ENCODE data around the gene ZNF384. TPM values are rescaled to one million over a fixed set of nuclear protein-coding genes. Genes with fewer than 3 reads are reported as not detected.

ZNF384 gene
- total and polyA plus RNA-seq, 10 of the 15 experiments (the other 5 are each of a cell fraction or from before 2014, with no cell fraction given): 0.46 to 81.5 (median 30.5) TPM

GRCh38 chr12:6662906-6663742, 26.1 kb downstream of the ZNF384 start, which contains the start of gene ING4 (continued):
- TF ChIP-seq, protein P1, sequence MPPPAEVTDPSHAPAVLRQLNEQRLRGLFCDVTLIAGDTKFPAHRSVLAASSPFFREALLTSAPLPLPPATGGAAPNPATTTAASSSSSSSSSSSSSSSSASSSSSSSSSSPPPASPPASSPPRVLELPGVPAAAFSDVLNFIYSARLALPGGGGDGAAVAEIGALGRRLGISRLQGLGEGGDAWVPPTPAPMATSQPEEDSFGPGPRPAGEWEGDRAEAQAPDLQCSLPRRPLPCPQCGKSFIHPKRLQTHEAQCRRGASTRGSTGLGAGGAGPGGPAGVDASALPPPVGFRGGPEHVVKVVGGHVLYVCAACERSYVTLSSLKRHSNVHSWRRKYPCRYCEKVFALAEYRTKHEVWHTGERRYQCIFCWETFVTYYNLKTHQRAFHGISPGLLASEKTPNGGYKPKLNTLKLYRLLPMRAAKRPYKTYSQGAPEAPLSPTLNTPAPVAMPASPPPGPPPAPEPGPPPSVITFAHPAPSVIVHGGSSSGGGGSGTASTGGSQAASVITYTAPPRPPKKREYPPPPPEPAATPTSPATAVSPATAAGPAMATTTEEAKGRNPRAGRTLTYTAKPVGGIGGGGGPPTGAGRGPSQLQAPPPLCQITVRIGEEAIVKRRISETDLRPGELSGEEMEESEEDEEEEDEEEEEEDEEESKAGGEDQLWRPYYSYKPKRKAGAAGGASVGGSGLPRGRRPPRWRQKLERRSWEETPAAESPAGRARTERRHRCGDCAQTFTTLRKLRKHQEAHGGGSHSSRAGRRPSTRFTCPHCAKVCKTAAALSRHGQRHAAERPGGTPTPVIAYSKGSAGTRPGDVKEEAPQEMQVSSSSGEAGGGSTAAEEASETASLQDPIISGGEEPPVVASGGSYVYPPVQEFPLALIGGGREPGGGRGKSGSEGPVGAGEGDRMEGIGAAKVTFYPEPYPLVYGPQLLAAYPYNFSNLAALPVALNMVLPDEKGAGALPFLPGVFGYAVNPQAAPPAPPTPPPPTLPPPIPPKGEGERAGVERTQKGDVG (CRISPR knock-in tag; IDR thresholded peaks at IDR 0.05): peak; percentile 83

- H2AFZ ChIP-seq (ENCODE audit: control insufficient read depth, low read depth, low read length): peak overlapping the region; percentile 93
- H3K27me3 ChIP-seq (replicated peaks in 1 of 2; ENCODE audit: control insufficient read depth in 2 of 2, insufficient read depth in 2 of 2, low read length in 1 of 2): no peaks in the 10 kb centered on the region
- FAIRE-seq (no peak), DNase-seq (ENCODE audit: low read depth, low spot score) (no peak), ATAC-seq (peak; percentile 64)
- intact Hi-C loops (cut with micrococcal nuclease; ENCODE audit: unreplicated experiment): loop anchor here (5.0 kb wide), 1 partner anchor 45 kb away; no protein-coding TSS in a partner anchor
- ChIA-PET SMC1A (ENCODE audit: uncharacterized antibody, unreplicated experiment) (no interaction called here), POLR2A (no interaction called here), CTCF (no interaction called here), RAD21 (ENCODE audit: unreplicated experiment) (no interaction called here)
- H3K4me3 ChIP-seq: peak overlapping the region; percentile 96
- no peak for TF ChIP-seq BHLHE40 (IDR thresholded peaks at IDR 0.05; ENCODE audit: borderline replicate concordance in 1 of 2, low read depth in 2 of 2, low read length in 1 of 2)
- 0 out of 2 replicates have a peak, but pooled peaks have one; percentile 22 for TF ChIP-seq ZSCAN29 (IDR thresholded peaks at IDR 0.05)
- H3K27ac ChIP-seq (ENCODE audit: control insufficient read depth, insufficient read depth): peak overlapping the region; percentile 45
- H3K36me3 ChIP-seq (ENCODE audit: control insufficient read depth in 2 of 2, insufficient read depth in 2 of 2, low read length in 1 of 2): peaks cover 8 to 9% of the 10 kb centered on the region in 2 experiments
- in situ Hi-C loops (cut with MboI): no loop called here
- H3K4me2 ChIP-seq (ENCODE audit: control insufficient read depth, insufficient read depth): peak overlapping the region; percentile 61
- TSS peak; percentile 66 for BruUV-seq (replicated peaks)
- no peaks in the 10 kb centered on the region for H4K20me1 ChIP-seq (ENCODE audit: control insufficient read depth, insufficient read depth)
- 4% methylated on average over 10 of the region's 10 CpGs for WGBS (ENCODE audit: insufficient coverage, insufficient replicate concordance, low lambda C conversion rate, missing lambda C conversion rate)
- no peaks in the 10 kb centered on the region for H3K9me3 ChIP-seq (replicated peaks; ENCODE audit: control insufficient read depth, insufficient read depth, low read length)
- H3K9ac ChIP-seq (ENCODE audit: control insufficient read depth, insufficient read depth, low read length): peak overlapping the region; percentile 70
- no peaks in the 10 kb centered on the region; the same call in 1 of the 2 replicates for H3K4me1 ChIP-seq (ENCODE audit: control insufficient read depth, insufficient read depth, low read length)
- peaks cover 8% of the 10 kb centered on the region for H3K79me2 ChIP-seq (ENCODE audit: control insufficient read depth, insufficient read depth, low read length)
Measured at GRCh38 chr12:6662602-6662905, 26.6 kb downstream of the ZNF384 start.
